DND-41 (cell line): ENCODE results near the gene ADSS1.

Experiments
- CTCF ChIP-seq: IDR thresholded peaks from 2 replicates; pipeline ENCODE4 v1.5.1; 2012; ENCODE audit warnings: borderline replicate concordance, low read length, moderate library complexity, mild to moderate bottlenecking; ENCODE audit not compliant: poor library complexity, severe bottlenecking; ENCODE audit errors: extremely low read depth
- EZH2 ChIP-seq: IDR thresholded peaks from 3 replicates; pipeline ENCODE4 v1.6.1; 2012; ENCODE audit warnings: borderline replicate concordance, low read depth, mild to moderate bottlenecking, moderate library complexity, low read length, inconsistent platforms; ENCODE audit not compliant: severe bottlenecking

DNA sequence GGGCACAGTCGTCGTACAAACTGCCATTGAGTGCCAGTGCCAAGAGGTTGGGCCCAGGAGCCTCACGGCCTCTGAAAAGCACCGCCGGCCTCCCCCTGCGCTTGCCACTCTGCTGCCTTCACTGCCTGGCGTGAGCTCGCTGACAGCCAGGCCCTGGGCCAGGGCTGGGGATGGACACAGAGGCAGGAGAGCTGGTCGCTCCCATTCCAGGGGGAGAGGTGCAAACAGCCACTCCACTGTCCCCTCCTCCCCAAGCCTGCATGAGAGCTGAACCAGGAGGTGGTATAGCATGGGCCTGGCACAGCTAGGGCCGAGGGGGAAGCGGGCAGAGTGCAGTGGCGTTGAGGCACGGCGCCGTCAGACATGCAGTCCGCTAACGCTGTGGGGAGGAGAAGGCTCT lies 4.6 kb downstream of the ADSS1 start:
- TF ChIP-seq CTCF, result no peak
- no peak for TF ChIP-seq EZH2
